Activated CD4-positive, alpha-beta T cell treated with anti-CD3 and anti-CD28 coated beads, Interleukin-2, amount 10 ng/mL, durations not matched to agents 24 days and 14 days (primary cell): Measurements from ENCODE around the gene MUCL3. TPM values are rescaled to one million over a fixed set of nuclear protein-coding genes. Genes with fewer than 3 reads are reported as not detected.
A peak's percentile ranks its signal among the peaks of the same experiment; 100 is the strongest.

Source experiments
- DNase-seq: peaks from one replicate; pipeline ENCODE4 v3.0.0; 2022
- H3K27ac Mint-ChIP-seq: one replicate; pipeline ENCODE4 v1.8.0; 2022; ENCODE audit warnings: mild to moderate bottlenecking, mixed read lengths
- H3K27me3 Mint-ChIP-seq: one replicate; pipeline ENCODE4 v1.8.0; 2022; ENCODE audit warnings: mixed read lengths
- H3K36me3 Mint-ChIP-seq: one replicate; pipeline ENCODE4 v1.8.0; 2022; ENCODE audit warnings: low read depth, mild to moderate bottlenecking, mixed read lengths
- H3K4me1 Mint-ChIP-seq: one replicate; pipeline ENCODE4 v1.8.0; 2021; ENCODE audit warnings: mixed read lengths
- H3K4me3 Mint-ChIP-seq: one replicate; pipeline ENCODE4 v1.8.0; 2022; ENCODE audit warnings: mild to moderate bottlenecking, moderate library complexity, mixed read lengths
- H3K9me3 Mint-ChIP-seq: one replicate; pipeline ENCODE4 v1.8.0; 2021; ENCODE audit warnings: mixed read lengths
- intact Hi-C: fragments of 100-400 bp; cut with micrococcal nuclease; formaldehyde crosslinking; loops from one replicate; pipeline ENCODE4 v1.15.1; 2023
- total RNA-seq: library from RNA; stranded (reverse); gene quantifications from 2 replicates; pipeline ENCODE4 v1.2.3, GENCODE V29; 2022

Gene MUCL3
- total RNA-seq, 1 donor from 2014 or later, result not detected

- DNase-seq, result no peak
- Mint-ChIP-seq H3K4me3 (no peak overlapping the region), H3K36me3 (no peaks in the 10 kb centered on the region), H3K27me3 (peaks cover 17% of the 10 kb centered on the region), H3K9me3 (no peaks in the 10 kb centered on the region), H3K27ac (no peak overlapping the region), H3K4me1 (no peaks in the 10 kb centered on the region)
- intact Hi-C loops, result no loop called here
Observed at GRCh38 chr6:30937265-30937664, 3.5 kb upstream of the MUCL3 start.

- DNase-seq, result no peak
- Mint-ChIP-seq H3K9me3 (no peaks in the 10 kb centered on the region), H3K4me3 (no peak overlapping the region), H3K36me3 (no peaks in the 10 kb centered on the region), H3K27ac (no peak overlapping the region), H3K27me3 (peaks cover 29% of the 10 kb centered on the region), H3K4me1 (peaks cover 2% of the 10 kb centered on the region)
- intact Hi-C loops, result no loop called here
Observed at GRCh38 chr6:30938730-30939129, 2.0 kb upstream of the MUCL3 start.

GRCh38 chr6:30939473-30939872, 1.3 kb upstream of the MUCL3 start:
- DNase-seq, result no peak
- no peaks in the 10 kb centered on the region for H3K36me3 Mint-ChIP-seq
- intact Hi-C loops, result no loop called here
- no peaks in the 10 kb centered on the region for H3K9me3 Mint-ChIP-seq
- H3K4me1 Mint-ChIP-seq, result peaks cover 2% of the 10 kb centered on the region
- H3K27ac Mint-ChIP-seq, result no peak overlapping the region
- H3K4me3 Mint-ChIP-seq, result no peak overlapping the region
- peaks cover 33% of the 10 kb centered on the region for H3K27me3 Mint-ChIP-seq

GRCh38 chr6:30942338-30943060, 1.7 kb downstream of the MUCL3 start:
- Mint-ChIP-seq H3K4me3 (no peak overlapping the region), H3K27me3 (peaks cover 47% of the 10 kb centered on the region), H3K27ac (no peak overlapping the region), H3K36me3 (no peaks in the 10 kb centered on the region), H3K4me1 (peaks cover 2% of the 10 kb centered on the region), H3K9me3 (no peaks in the 10 kb centered on the region)
- intact Hi-C loops, result no loop called here
- no peak for DNase-seq

- H3K27me3 Mint-ChIP-seq, result peaks cover 61% of the 10 kb centered on the region
- H3K4me1 Mint-ChIP-seq, result peaks cover 2% of the 10 kb centered on the region
- DNase-seq, result no peak
- no peaks in the 10 kb centered on the region for H3K36me3 Mint-ChIP-seq
- H3K9me3 Mint-ChIP-seq, result peaks cover 5% of the 10 kb centered on the region
- intact Hi-C loops, result no loop called here
- H3K4me3 Mint-ChIP-seq, result no peak overlapping the region
- no peak overlapping the region for H3K27ac Mint-ChIP-seq
Observed at GRCh38 chr6:30944051-30944450, 3.3 kb downstream of the MUCL3 start.

GRCh38 chr6:30945281-30945680, 4.5 kb downstream of the MUCL3 start:
- Mint-ChIP-seq H3K36me3 (no peaks in the 10 kb centered on the region), H3K9me3 (peaks cover 14% of the 10 kb centered on the region), H3K4me3 (no peak overlapping the region), H3K4me1 (peaks cover 2% of the 10 kb centered on the region), H3K27ac (no peak overlapping the region), H3K27me3 (peaks cover 73% of the 10 kb centered on the region)
- no peak for DNase-seq
- intact Hi-C loops, result no loop called here

GRCh38 chr6:30947231-30947630, 6.5 kb downstream of the MUCL3 start:
- Mint-ChIP-seq H3K36me3 (no peaks in the 10 kb centered on the region), H3K27ac (no peak overlapping the region), H3K27me3 (peaks cover 81% of the 10 kb centered on the region), H3K9me3 (peaks cover 27% of the 10 kb centered on the region), H3K4me3 (no peak overlapping the region), H3K4me1 (peaks cover 7% of the 10 kb centered on the region)
- intact Hi-C loops, result no loop called here
- DNase-seq, result no peak

DNA sequence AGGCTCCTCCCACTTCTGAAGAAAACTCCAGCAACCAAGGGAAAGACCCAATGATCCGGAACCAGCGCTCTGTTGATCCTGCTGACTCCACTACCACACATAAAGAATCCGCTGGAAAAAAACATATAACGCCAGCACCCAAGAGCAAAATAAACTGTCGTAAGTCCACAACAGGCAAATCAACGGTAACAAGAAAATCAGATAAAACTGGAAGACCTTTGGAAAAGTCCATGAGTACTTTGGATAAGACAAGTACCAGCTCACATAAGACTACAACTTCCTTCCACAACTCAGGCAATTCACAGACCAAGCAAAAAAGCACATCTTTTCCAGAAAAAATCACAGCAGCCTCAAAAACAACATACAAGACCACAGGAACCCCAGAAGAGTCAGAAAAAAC, 8.0 kb downstream of the MUCL3 start:
- Mint-ChIP-seq H3K36me3 (no peaks in the 10 kb centered on the region), H3K27me3 (peaks cover 81% of the 10 kb centered on the region), H3K27ac (no peak overlapping the region), H3K4me1 (peaks cover 7% of the 10 kb centered on the region), H3K4me3 (no peak overlapping the region), H3K9me3 (peaks cover 27% of the 10 kb centered on the region)
- no peak for DNase-seq
- intact Hi-C loops, result no loop called here

DNA sequence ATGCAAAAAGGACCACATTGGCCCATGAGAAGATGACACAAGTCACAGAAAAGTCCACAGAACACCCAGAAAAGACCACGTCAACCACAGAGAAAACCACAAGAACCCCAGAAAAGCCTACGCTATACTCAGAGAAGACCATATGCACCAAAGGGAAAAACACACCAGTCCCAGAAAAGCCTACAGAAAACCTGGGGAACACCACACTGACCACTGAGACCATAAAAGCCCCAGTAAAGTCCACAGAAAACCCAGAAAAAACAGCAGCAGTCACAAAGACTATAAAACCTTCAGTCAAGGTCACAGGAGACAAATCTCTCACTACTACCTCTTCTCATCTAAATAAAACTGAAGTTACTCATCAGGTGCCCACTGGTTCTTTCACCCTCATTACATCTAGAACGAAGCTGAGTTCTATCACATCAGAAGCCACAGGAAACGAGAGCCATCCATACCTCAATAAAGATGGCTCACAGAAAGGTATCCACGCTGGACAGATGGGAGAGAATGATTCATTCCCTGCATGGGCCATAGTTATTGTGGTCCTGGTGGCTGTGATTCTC, 11.2 kb downstream of the MUCL3 start:
- intact Hi-C loops, result no loop called here
- peaks cover 27% of the 10 kb centered on the region for H3K9me3 Mint-ChIP-seq
- H3K4me3 Mint-ChIP-seq, result no peak overlapping the region
- no peaks in the 10 kb centered on the region for H3K36me3 Mint-ChIP-seq
- peaks cover 87% of the 10 kb centered on the region for H3K27me3 Mint-ChIP-seq
- DNase-seq, result no peak
- H3K4me1 Mint-ChIP-seq, result peaks cover 12% of the 10 kb centered on the region
- peak overlapping the region; percentile 45 for H3K27ac Mint-ChIP-seq

DNA sequence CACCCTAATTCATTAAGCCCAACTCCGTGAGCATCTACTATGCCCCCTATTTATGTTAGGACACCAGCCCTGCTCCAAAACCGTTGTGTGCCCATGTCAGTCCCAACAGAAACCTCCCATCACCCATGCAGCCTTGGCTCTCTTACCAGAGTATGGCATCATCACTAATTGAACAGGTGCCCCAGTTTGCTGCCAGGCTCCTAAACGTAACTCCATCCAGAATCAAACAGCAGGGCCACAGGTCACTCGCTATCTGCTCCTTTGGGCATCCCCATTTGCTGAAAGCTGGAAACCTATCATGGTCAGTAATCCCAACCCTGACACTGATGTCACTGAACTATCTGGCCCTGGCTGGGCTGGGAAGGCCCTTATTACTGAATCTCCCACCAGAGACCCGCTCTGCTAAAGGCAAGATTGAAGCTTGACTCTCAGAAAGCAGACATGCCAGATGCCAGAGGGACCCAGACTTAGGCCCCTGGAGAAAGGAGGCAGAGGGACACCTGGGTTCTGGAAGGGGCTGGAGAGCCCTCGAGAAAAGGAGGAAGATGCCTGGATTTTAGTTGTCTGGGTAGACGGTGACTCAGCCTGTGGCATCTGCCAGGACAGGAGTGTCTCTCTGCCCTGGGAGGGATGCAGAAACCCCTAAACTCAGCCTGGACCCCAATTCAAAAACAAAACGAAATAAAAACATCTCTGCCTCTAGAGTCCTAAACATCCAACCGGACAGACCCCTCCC, 14.0 kb downstream of the MUCL3 start:
- no peak overlapping the region for H3K27ac Mint-ChIP-seq
- H3K4me1 Mint-ChIP-seq, result peaks cover 12% of the 10 kb centered on the region
- no peaks in the 10 kb centered on the region for H3K36me3 Mint-ChIP-seq
- intact Hi-C loops, result no loop called here
- peaks cover 81% of the 10 kb centered on the region for H3K27me3 Mint-ChIP-seq
- peak overlapping the region; percentile 73 for H3K4me3 Mint-ChIP-seq
- peaks cover 18% of the 10 kb centered on the region for H3K9me3 Mint-ChIP-seq
- no peak for DNase-seq

GRCh38 chr6:30955367-30956042, 14.7 kb downstream of the MUCL3 start:
- DNase-seq, result peak; percentile 83
- H3K36me3 Mint-ChIP-seq, result no peaks in the 10 kb centered on the region
- intact Hi-C loops, result no loop called here
- no peak overlapping the region for H3K27ac Mint-ChIP-seq
- peaks cover 77% of the 10 kb centered on the region for H3K27me3 Mint-ChIP-seq
- H3K4me1 Mint-ChIP-seq, result peaks cover 12% of the 10 kb centered on the region
- H3K9me3 Mint-ChIP-seq, result peaks cover 12% of the 10 kb centered on the region
- peak overlapping the region; percentile 73 for H3K4me3 Mint-ChIP-seq

GRCh38 chr6:30957716-30958115, 16.9 kb downstream of the MUCL3 start:
- no peaks in the 10 kb centered on the region for H3K9me3 Mint-ChIP-seq

DNA sequence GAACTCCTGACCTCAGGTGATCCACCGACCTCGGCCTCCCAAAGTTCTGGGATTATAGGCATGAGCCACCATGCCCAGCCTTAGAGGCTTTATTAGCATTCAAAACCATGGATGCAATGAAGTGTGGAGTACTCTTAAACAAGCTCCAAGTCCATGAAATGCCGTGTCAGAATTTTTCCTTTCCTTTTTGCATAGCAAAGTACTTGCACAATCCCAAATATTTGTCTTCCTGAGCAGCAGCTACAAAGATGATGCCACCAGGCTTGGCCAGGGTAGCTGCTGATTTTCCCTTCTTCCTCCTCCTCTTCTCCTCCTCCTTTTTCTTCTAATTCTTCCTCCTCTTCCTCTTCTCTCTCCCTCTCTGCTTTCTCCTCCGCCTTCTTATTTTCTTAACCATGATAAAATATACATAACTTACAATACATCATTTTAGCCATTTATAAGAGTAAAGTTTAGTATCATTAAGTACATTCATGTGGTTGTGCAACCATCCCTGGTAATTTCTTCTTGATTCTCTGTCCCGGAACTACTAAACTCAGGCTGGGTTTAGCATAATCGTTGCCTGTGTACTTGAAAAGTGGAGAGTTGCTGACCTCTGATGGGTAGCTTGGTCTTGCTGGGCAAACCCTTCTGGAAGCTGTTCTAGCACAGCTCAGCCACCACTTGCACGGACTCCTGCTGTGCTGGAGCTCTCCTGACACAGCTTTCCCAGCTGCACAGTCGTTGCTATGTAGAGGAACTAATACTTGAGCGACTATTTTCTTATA, 20.3 kb downstream of the MUCL3 start:
- H3K27me3 Mint-ChIP-seq, result peaks cover 50% of the 10 kb centered on the region
- DNase-seq, result no peak
- intact Hi-C loops, result no loop called here
- no peak overlapping the region for H3K27ac Mint-ChIP-seq
- H3K36me3 Mint-ChIP-seq, result no peaks in the 10 kb centered on the region
- H3K4me1 Mint-ChIP-seq, result peaks cover 13% of the 10 kb centered on the region
- no peaks in the 10 kb centered on the region for H3K9me3 Mint-ChIP-seq
- no peak overlapping the region for H3K4me3 Mint-ChIP-seq

More at GRCh38 chr6:30957716-30958115, 16.9 kb downstream of the MUCL3 start:
- DNase-seq, result no peak
- intact Hi-C loops, result no loop called here
- peaks cover 6% of the 10 kb centered on the region for H3K4me1 Mint-ChIP-seq
- no peak overlapping the region for H3K4me3 Mint-ChIP-seq
- no peak overlapping the region for H3K27ac Mint-ChIP-seq
- no peaks in the 10 kb centered on the region for H3K36me3 Mint-ChIP-seq
- peaks cover 64% of the 10 kb centered on the region for H3K27me3 Mint-ChIP-seq
